ENCODE results near the gene GRIK2. TPM values are rescaled to one million over a fixed set of nuclear protein-coding genes. Genes with fewer than 3 reads are reported as not detected.

Gene GRIK2
- total RNA-seq, 3 donors from 2014 or later (not counting 1 experiment from before 2014, with no cell fraction given): not detected

DNA sequence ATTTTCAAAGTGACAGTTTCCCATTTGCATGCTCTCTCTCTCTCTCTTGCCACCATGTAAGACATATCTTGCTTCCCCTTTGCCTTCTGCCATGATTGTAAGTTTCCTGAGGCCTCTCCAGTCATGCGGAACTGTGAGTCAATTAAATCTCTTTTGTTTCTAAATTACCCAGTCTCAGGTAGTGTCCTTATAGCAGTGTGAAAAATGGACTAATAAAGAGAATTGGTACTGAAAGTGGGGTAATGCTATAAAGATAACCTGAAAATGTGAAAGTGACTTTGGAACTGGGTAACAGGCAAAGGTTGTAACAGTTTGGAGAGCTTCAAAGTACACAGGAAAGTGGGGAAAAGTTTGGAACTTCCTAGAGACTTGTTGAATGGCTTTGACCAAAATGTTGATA is 389.8 kb downstream of the GRIK2 start:
- Histone ChIP-seq H3K4me1 (ENCODE audit: control insufficient read depth, insufficient read depth, low read length) (no peaks in the 10 kb centered on the region), H3K4me3 (ENCODE audit: low read length) (no peak overlapping the region), H3K9me3 (ENCODE audit: control insufficient read depth, insufficient read depth, low read length) (no peaks in the 10 kb centered on the region), H3K27me3 (ENCODE audit: control insufficient read depth, insufficient read depth, low read length) (no peaks in the 10 kb centered on the region), H3K27ac (ENCODE audit: low read length) (no peak overlapping the region), H3K36me3 (ENCODE audit: control insufficient read depth, insufficient read depth, low read length) (no peaks in the 10 kb centered on the region)
- intact Hi-C loops (cut with micrococcal nuclease): no loop called here
- TF ChIP-seq CTCF (IDR thresholded peaks at IDR 0.05): no peak
- Mint-ChIP-seq H3K9me3 (peaks cover 7 to 20% of the 10 kb centered on the region in 2 donors), H3K27ac (no peak overlapping the region), H3K4me1 (no peaks in the 10 kb centered on the region), H3K36me3 (peaks cover 19% of the 10 kb centered on the region), H3K27me3 (ENCODE audit: low read depth in 2 of 2) (no peaks in the 10 kb centered on the region), H3K4me3 (no peak overlapping the region)
- DNase-seq: no peak
- WGBS (ENCODE audit: insufficient coverage): 80% methylated on average over 1 of the region's 1 CpG
- ATAC-seq: no peak

DNA sequence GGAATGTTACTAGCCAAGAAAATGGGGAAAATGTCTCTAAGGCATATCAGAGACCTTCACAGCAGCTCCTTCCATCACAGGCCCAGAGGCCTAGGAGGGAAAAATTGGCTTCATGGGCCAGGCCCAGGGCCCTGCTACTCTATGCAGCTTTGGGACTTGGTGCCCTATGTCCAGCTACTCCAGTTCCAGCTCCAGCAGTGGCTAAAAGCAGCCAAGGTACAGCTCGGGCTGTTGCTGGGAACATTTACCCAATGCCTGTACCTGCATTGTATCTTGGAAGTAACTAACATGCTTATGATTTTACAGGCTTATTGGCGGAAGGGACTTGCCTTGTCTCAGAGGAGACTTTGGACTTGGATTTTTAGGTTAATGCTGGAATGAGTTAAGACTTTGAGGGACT is 390.6 kb downstream of the GRIK2 start:
- Mint-ChIP-seq H3K27me3 (ENCODE audit: low read depth in 2 of 2) (no peaks in the 10 kb centered on the region), H3K4me3 (no peak overlapping the region), H3K36me3 (peaks cover 19% of the 10 kb centered on the region), H3K4me1 (no peaks in the 10 kb centered on the region), H3K27ac (no peak overlapping the region), H3K9me3 (peaks cover 7 to 20% of the 10 kb centered on the region in 2 donors)
- 85% methylated on average over 2 of the region's 2 CpGs for WGBS (ENCODE audit: insufficient coverage)
- no peak for TF ChIP-seq CTCF (IDR thresholded peaks at IDR 0.05)
- Histone ChIP-seq H3K4me1 (ENCODE audit: control insufficient read depth, insufficient read depth, low read length) (no peaks in the 10 kb centered on the region), H3K27ac (ENCODE audit: low read length) (no peak overlapping the region), H3K27me3 (ENCODE audit: control insufficient read depth, insufficient read depth, low read length) (no peaks in the 10 kb centered on the region), H3K9me3 (ENCODE audit: control insufficient read depth, insufficient read depth, low read length) (no peaks in the 10 kb centered on the region), H3K4me3 (ENCODE audit: low read length) (no peak overlapping the region), H3K36me3 (ENCODE audit: control insufficient read depth, insufficient read depth, low read length) (no peaks in the 10 kb centered on the region)
- DNase-seq: no peak
- ATAC-seq: no peak
- intact Hi-C loops (cut with micrococcal nuclease): no loop called here

GRCh38 chr6:101799531-101799930 is 406.0 kb downstream of the GRIK2 start:
- ATAC-seq: no peak
- no peak overlapping the region for H3K27ac ChIP-seq (ENCODE audit: low read length)
- DNase-seq: no peak
- Mint-ChIP-seq H3K27me3 (ENCODE audit: low read depth in 2 of 2) (no peaks in the 10 kb centered on the region), H3K4me1 (no peaks in the 10 kb centered on the region), H3K9me3 (peaks cover 5 to 16% of the 10 kb centered on the region in 2 donors), H3K4me3 (no peak overlapping the region), H3K27ac (no peak overlapping the region), H3K36me3 (no peaks in the 10 kb centered on the region)
- H3K9me3 ChIP-seq (ENCODE audit: control insufficient read depth, insufficient read depth, low read length): no peaks in the 10 kb centered on the region
- H3K4me1 ChIP-seq (ENCODE audit: control insufficient read depth, insufficient read depth, low read length): no peaks in the 10 kb centered on the region
- WGBS (ENCODE audit: insufficient coverage): 90% methylated on average over 5 of the region's 5 CpGs
- no peak overlapping the region for H3K4me3 ChIP-seq (ENCODE audit: low read length)
- H3K36me3 ChIP-seq (ENCODE audit: control insufficient read depth, insufficient read depth, low read length): no peaks in the 10 kb centered on the region
- TF ChIP-seq CTCF (IDR thresholded peaks at IDR 0.05): no peak
- intact Hi-C loops (cut with micrococcal nuclease): no loop called here
- H3K27me3 ChIP-seq (ENCODE audit: control insufficient read depth, insufficient read depth, low read length): no peaks in the 10 kb centered on the region

DNA sequence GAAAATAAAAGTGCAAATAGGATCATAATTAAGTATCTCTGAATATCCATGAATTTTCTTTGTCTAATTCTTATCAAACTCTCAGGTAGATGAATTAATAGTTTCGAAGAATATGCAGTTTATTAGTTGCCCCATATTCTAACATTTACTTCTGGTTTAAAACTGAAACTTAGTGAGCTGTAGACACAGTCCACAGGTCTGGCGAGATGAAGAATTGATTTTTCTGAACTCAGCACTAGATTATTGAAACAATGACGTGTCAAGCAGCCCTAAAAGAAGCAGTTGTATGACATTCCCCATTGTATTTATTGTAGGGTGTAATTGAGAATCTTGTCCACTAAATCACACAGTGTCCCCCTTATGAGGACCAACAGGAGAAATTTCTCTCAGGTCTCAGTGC is 407.1 kb downstream of the GRIK2 start:
- Histone ChIP-seq H3K36me3 (ENCODE audit: control insufficient read depth, insufficient read depth, low read length) (no peaks in the 10 kb centered on the region), H3K9me3 (ENCODE audit: control insufficient read depth, insufficient read depth, low read length) (no peaks in the 10 kb centered on the region), H3K4me1 (ENCODE audit: control insufficient read depth, insufficient read depth, low read length) (no peaks in the 10 kb centered on the region), H3K27ac (ENCODE audit: low read length) (no peak overlapping the region), H3K4me3 (ENCODE audit: low read length) (no peak overlapping the region), H3K27me3 (ENCODE audit: control insufficient read depth, insufficient read depth, low read length) (no peaks in the 10 kb centered on the region)
- H3K27ac Mint-ChIP-seq: no peak overlapping the region
- WGBS (ENCODE audit: insufficient coverage): 50% methylated on average over 2 of the region's 3 CpGs
- DNase-seq (no peak), ATAC-seq (no peak)
- intact Hi-C loops (cut with micrococcal nuclease): no loop called here
- no peaks in the 10 kb centered on the region for H3K27me3 Mint-ChIP-seq (ENCODE audit: low read depth in 2 of 2)
- H3K36me3 Mint-ChIP-seq: no peaks in the 10 kb centered on the region
- TF ChIP-seq CTCF (IDR thresholded peaks at IDR 0.05): no peak
- H3K4me3 Mint-ChIP-seq: no peak overlapping the region
- H3K4me1 Mint-ChIP-seq: no peaks in the 10 kb centered on the region
- peaks cover 6 to 15% of the 10 kb centered on the region in 2 donors for H3K9me3 Mint-ChIP-seq

Measured in natural killer cell (primary cell).